ENCODE data around the gene OGA. TPM values are rescaled to one million over a fixed set of nuclear protein-coding genes. Genes with fewer than 3 reads are reported as not detected.

The OGA gene
- total RNA-seq (2011; cell fraction: chromatin; rRNA removed; ENCODE audit: low replicate concordance): 146 and 468 TPM in 2 replicates
- total RNA-seq (2011; cell fraction: nucleolus; rRNA removed): 65.4 and 98.2 TPM in 2 replicates
- 193 and 258 TPM in 2 replicates for total RNA-seq (2011; cell fraction: nucleoplasm; rRNA removed)
- 47.5 and 51.3 TPM in 2 replicates for total RNA-seq (2014; rRNA removed)
- total RNA-seq (2014; rRNA removed; fragmentation: Illumina TruSeq; extraction: Trizol): 67.1 and 72.2 TPM in 2 replicates
- 58.4 and 60.7 TPM in 2 replicates for total RNA-seq (2015; rRNA removed; fragmentation: Illumina TruSeq; extraction: Trizol)
- 41.6 and 54.3 TPM in 2 replicates for total RNA-seq (2021)
- 73.5 and 79.9 TPM in 2 replicates for polyA plus RNA-seq (2011; rRNA removed)
- 7.7 and 23.2 TPM in 2 replicates for polyA plus RNA-seq (2011; cell fraction: cytosol; rRNA removed)
- 116 and 157 TPM in 2 replicates for polyA plus RNA-seq (2011; cell fraction: nucleus; rRNA removed)
- polyA plus RNA-seq (2012): 42.3 and 50.2 TPM in 2 replicates
- 61.1 and 61.2 TPM in 2 replicates for polyA plus RNA-seq (2014; fragmentation: Illumina TruSeq; extraction: Trizol)
- 10 to 100 TPM; 13.5 to 18.6 TPM for polyA plus RNA-seq (2014; fragmentation: Nextera tagmentation; extraction: Ambion mirVana)
- 59.5 and 61.8 TPM in 2 replicates for polyA plus RNA-seq (2014; rRNA removed)
- 82.2 and 103 TPM in 2 replicates for polyA minus RNA-seq (2011; rRNA and poly(A)+ RNA removed)
- polyA minus RNA-seq (2011; cell fraction: cytosol; rRNA and poly(A)+ RNA removed): 25.0 and 32.5 TPM in 2 replicates
- 36.2 and 78.1 TPM in 2 replicates for polyA minus RNA-seq (2011; cell fraction: nucleus; rRNA and poly(A)+ RNA removed)
- Bru-seq, nascent RNA: percentile 94 among the genes with signal in this experiment
- BruChase-seq, experiment 1, labeled RNA remaining after a 2-hour chase: percentile 98 among the genes with signal in this experiment
- BruChase-seq, experiment 2, labeled RNA remaining after a 6-hour chase: percentile 99 among the genes with signal in this experiment
- long read RNA-seq, experiment 1, full-length matches to known transcripts: 52 of 103 reads
- long read RNA-seq, experiment 1, partial matches to known transcripts: 36 of 103 reads
- long read RNA-seq, experiment 1, other reads (novel, unspliced or antisense): 15 of 103 reads
- long read RNA-seq, experiment 2, full-length matches to known transcripts: 12 of 55 reads
- long read RNA-seq, experiment 2, partial matches to known transcripts: 9 of 55 reads
- long read RNA-seq, experiment 2, other reads (novel, unspliced or antisense): 34 of 55 reads
- long read RNA-seq, experiment 3, partial matches to known transcripts: 3 of 7 reads
- long read RNA-seq, experiment 3, other reads (novel, unspliced or antisense): 4 of 7 reads

- H3K4me2 ChIP-seq (ENCODE audit: insufficient read depth, low read length): peak within 1 kb of the TSS; percentile 98
- intact Hi-C loops (cut with micrococcal nuclease) (no loop called here), in situ Hi-C loops (cut with MboI) (no loop called here)
- no peaks in the 10 kb centered on the region for H3K27me3 ChIP-seq (ENCODE audit: control insufficient read depth in 2 of 2, insufficient read depth in 2 of 2, low read length in 2 of 2)
- ATAC-seq (peak; percentile 86), FAIRE-seq (peak; percentile 91), DNase-seq (ENCODE audit: extremely low read depth in 1 of 4, low spot score in 3 of 4) (peak; percentile 85 to 96 (median 89))
- peaks cover 75% of the 10 kb centered on the region for H3K79me2 ChIP-seq (ENCODE audit: control insufficient read depth, insufficient read depth, low read length)
- H3K27ac ChIP-seq (ENCODE audit: extremely low read depth, low read depth, low read length): peak within 1 kb of the TSS; percentile 99
- under 1% methylated on average over 40 of the region's 47 CpGs for WGBS (ENCODE audit: insufficient coverage, low coverage, missing lambda C conversion rate)
- ChIA-PET CTCF (ENCODE audit: low intra/inter-chr PET ratio) (interaction anchor here (0.6 kb wide), 1 partner anchor 226 kb away, joined by 3 read pairs; no protein-coding TSS in a partner anchor), POLR2A (interaction anchor here (0.5 to 3.9 kb wide), 16 partner anchors 8 to 1555 kb away, joined by 3 to 19 read pairs (median 4); partner anchors contain the start of gene POLL)
- no TSS peak for BruUV-seq (replicated peaks)
- peak within 1 kb of the TSS; percentile 98 for H3K4me3 ChIP-seq
- peak within 1 kb of the TSS; percentile 88 for H2AFZ ChIP-seq (ENCODE audit: low read depth, low read length)
- H3K9ac ChIP-seq (ENCODE audit: insufficient read depth in 1 of 2, low read depth in 2 of 2, low read length in 2 of 2): peak within 1 kb of the TSS; percentile 96 to 100
- H3K9me1 ChIP-seq (ENCODE audit: control insufficient read depth, insufficient read depth, low read length): no peaks in the 10 kb centered on the region
- no peaks in the 10 kb centered on the region for H3K9me3 ChIP-seq (replicated peaks; ENCODE audit: control insufficient read depth, insufficient read depth, low read depth, low read length)
- H4K20me1 ChIP-seq (replicated peaks; ENCODE audit: control insufficient read depth, insufficient read depth, low read length): peaks cover 35% of the 10 kb centered on the region
- H3K4me1 ChIP-seq (replicated peaks in 1 of 2; ENCODE audit: control insufficient read depth in 2 of 2, insufficient read depth in 2 of 2, low read length in 2 of 2): peaks cover 12 to 16% of the 10 kb centered on the region in 2 experiments; a peak in 4 of 5 replicates
- H3K36me3 ChIP-seq (ENCODE audit: control insufficient read depth, insufficient read depth, low read length): peaks cover 16% of the 10 kb centered on the region; the same call in 1 of the 3 replicates
- 0 out of 2 replicates have a peak, but pooled peaks have one; percentile 37 for TF ChIP-seq ZNF407 (IDR thresholded peaks at IDR 0.05; ENCODE audit: low read depth)
- no peak for TF ChIP-seq KAT7 (CRISPR knock-in tag; IDR thresholded peaks at IDR 0.05; ENCODE audit: borderline replicate concordance)
Observed at GRCh38 chr10:101818119-101818871, at the start of gene OGA. Gene OGA (minus strand): TSS chr10:101818444. CDS start chr10:101818022, 422 bp downstream.

All from K562 (cell line).